ENCODE data around the gene CCDC34.

The CCDC34 gene

GRCh38 chr11:27315836-27316235 is 47.2 kb downstream of the CCDC34 start:
- DNase-seq = no peak

GRCh38 chr11:27313157-27313821 is 49.7 kb downstream of the CCDC34 start:
- no peak for DNase-seq

- DNase-seq = no peak
These were observed 50.9 kb downstream of the CCDC34 start for GRCh38 chr11:27312110-27312509.

GRCh38 chr11:27310707-27311106 is 52.3 kb downstream of the CCDC34 start:
- DNase-seq = no peak

- DNase-seq = no peak
These were observed 52.8 kb downstream of the CCDC34 start for GRCh38 chr11:27310182-27310581.

GRCh38 chr11:27309046-27309445 is 54.0 kb downstream of the CCDC34 start:
- DNase-seq = no peak

GRCh38 chr11:27307232-27307631 is 55.8 kb downstream of the CCDC34 start:
- no peak for DNase-seq

GRCh38 chr11:27305751-27306150 is 57.3 kb downstream of the CCDC34 start:
- no peak for DNase-seq

- no peak for DNase-seq
These were observed 58.5 kb downstream of the CCDC34 start for GRCh38 chr11:27304514-27304913.

- no peak for DNase-seq
These were observed 59.1 kb downstream of the CCDC34 start for GRCh38 chr11:27303903-27304302.

- DNase-seq = no peak
These were observed 62.0 kb downstream of the CCDC34 start for GRCh38 chr11:27300974-27301373.

- no peak for DNase-seq
These were observed 65.4 kb downstream of the CCDC34 start for GRCh38 chr11:27297616-27298015.

- DNase-seq = peak; percentile 33
These were observed 66.5 kb downstream of the CCDC34 start for GRCh38 chr11:27296497-27296896.

- no peak for DNase-seq
These were observed 67.1 kb downstream of the CCDC34 start for GRCh38 chr11:27295928-27296327.

GRCh38 chr11:27294654-27295053 is 68.4 kb downstream of the CCDC34 start:
- no peak for DNase-seq

GRCh38 chr11:27293515-27294417 is 69.2 kb downstream of the CCDC34 start:
- no peak for DNase-seq

- DNase-seq = no peak
These were observed 70.4 kb downstream of the CCDC34 start for GRCh38 chr11:27292637-27293010.

- DNase-seq = no peak
These were observed 70.9 kb downstream of the CCDC34 start for GRCh38 chr11:27291954-27292636.

GRCh38 chr11:27291302-27291889 is 71.6 kb downstream of the CCDC34 start:
- DNase-seq = no peak

GRCh38 chr11:27290261-27291050 is 72.6 kb downstream of the CCDC34 start:
- no peak for DNase-seq
